Ishikawa (cell line): Measurements from ENCODE around the gene GCSH.

Experiments
- CEBPB ChIP-seq: IDR thresholded peaks from 2 replicates; pipeline ENCODE4 v1.6.1; 2012
- CREB1 ChIP-seq: IDR thresholded peaks from 2 replicates; pipeline ENCODE4 v1.6.1; 2012; ENCODE audit warnings: low read depth
- EGR1 ChIP-seq: IDR thresholded peaks from 2 replicates; pipeline ENCODE4 v1.6.1; 2012
- EP300 ChIP-seq: IDR thresholded peaks from 2 replicates; pipeline ENCODE4 v1.6.1; 2012; ENCODE audit warnings: borderline replicate concordance
- FOXM1 ChIP-seq: IDR thresholded peaks from 2 replicates; pipeline ENCODE4 v1.6.1; 2012; ENCODE audit warnings: low read depth, borderline replicate concordance
- NFIC ChIP-seq: IDR thresholded peaks from 2 replicates; pipeline ENCODE4 v1.6.1; 2012
- RAD21 ChIP-seq: IDR thresholded peaks from 2 replicates; pipeline ENCODE4 v1.6.1; 2012; ENCODE audit warnings: low read depth
- REST ChIP-seq: IDR thresholded peaks from 2 replicates; pipeline ENCODE4 v1.6.1; 2012; ENCODE audit warnings: low read depth, mild to moderate bottlenecking
- TAF1 ChIP-seq: IDR thresholded peaks from 2 replicates; pipeline ENCODE4 v1.6.1; 2012; ENCODE audit warnings: low read depth, mild to moderate bottlenecking
- TCF12 ChIP-seq: IDR thresholded peaks from 2 replicates; pipeline ENCODE4 v1.6.1; 2012; ENCODE audit warnings: low read depth
- TEAD4 ChIP-seq: IDR thresholded peaks from 2 replicates; pipeline ENCODE4 v1.6.1; 2012
- USF1 ChIP-seq: IDR thresholded peaks from 2 replicates; pipeline ENCODE4 v1.6.1; 2012
- YY1 ChIP-seq: IDR thresholded peaks from 2 replicates; pipeline ENCODE4 v1.6.1; 2012; ENCODE audit warnings: low read depth
- ZBTB7A ChIP-seq: IDR thresholded peaks from 2 replicates; pipeline ENCODE4 v1.6.1; 2012; ENCODE audit warnings: low read depth
- TF ChIP-seq, protein P1 (sequence below): IDR thresholded peaks from 2 replicates; pipeline ENCODE4 v1.6.1; 2012

GCSH gene

DNA sequence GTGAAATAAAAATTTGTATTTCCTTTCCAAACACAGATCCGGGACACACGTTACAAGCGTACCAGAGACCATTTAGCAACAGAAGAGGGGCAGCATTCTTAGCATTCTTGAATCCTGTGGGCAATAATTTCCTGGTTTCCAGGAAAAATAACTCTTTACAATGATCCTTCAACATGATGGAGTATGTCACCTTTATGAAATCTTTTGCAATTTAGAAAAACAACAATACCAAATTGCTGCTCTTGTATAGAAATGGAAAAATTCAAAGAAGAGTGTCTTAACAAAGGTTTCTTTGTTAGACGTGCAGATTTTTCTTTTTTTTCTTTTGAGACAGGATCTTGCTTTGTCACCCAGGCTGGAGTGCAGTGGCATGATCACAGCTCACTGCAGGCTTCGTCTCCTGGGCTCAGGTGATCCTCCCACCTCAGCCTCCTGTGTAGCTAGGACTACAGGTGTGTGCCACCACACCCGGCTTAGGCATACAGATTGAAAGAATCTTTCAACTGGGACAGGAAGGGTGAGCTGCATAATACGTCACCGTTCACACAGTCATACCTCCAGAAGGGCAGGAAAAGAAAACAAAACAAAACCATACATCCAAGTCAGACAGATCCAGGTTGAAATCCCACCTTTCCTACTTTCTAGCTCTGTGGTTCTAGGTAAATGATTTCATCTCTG lies 10.8 kb upstream of the GCSH start:
- no peak for TF ChIP-seq TAF1
- TF ChIP-seq TCF12 = no peak
- TF ChIP-seq NFIC = no peak
- TF ChIP-seq, protein P1, sequence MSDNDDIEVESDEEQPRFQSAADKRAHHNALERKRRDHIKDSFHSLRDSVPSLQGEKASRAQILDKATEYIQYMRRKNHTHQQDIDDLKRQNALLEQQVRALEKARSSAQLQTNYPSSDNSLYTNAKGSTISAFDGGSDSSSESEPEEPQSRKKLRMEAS = no peak
- TF ChIP-seq CREB1 = no peak
- no peak for TF ChIP-seq EGR1
- no peak for TF ChIP-seq USF1
- no peak for TF ChIP-seq RAD21
- no peak for TF ChIP-seq YY1
- no peak for TF ChIP-seq EP300
- TF ChIP-seq FOXM1 = no peak
- no peak for TF ChIP-seq CEBPB
- TF ChIP-seq ZBTB7A = no peak
- no peak for TF ChIP-seq TEAD4
- TF ChIP-seq REST = no peak

GRCh38 chr16:81105946-81106345 lies 9.8 kb upstream of the GCSH start:
- TF ChIP-seq RAD21 (no peak), CEBPB (no peak)

DNA sequence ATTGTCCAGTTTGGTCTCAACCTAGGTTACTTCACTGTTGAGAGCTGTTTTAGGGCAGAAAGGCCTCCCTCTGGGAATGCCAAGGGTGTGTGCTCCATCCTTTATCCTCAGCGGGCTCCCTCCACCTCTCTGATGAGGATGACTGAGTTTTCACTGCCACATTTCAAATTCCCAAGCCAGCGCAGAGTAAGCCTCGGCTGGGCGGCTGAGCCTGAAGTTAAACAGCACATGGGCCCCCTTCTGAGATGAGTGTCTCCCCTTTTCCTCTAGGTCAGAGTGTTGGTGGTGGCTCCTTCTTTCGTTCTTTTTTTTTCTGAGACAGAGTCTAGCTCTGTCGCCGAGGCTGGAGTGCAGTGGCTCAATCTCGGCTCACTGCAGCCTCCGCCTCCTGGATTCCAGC lies 5.5 kb upstream of the GCSH start:
- TF ChIP-seq RAD21 = no peak
- no peak for TF ChIP-seq FOXM1
- no peak for TF ChIP-seq TEAD4
- TF ChIP-seq CREB1 = no peak
- TF ChIP-seq, protein P1 = no peak
- TF ChIP-seq REST = no peak
- no peak for TF ChIP-seq NFIC
- TF ChIP-seq ZBTB7A = no peak
- no peak for TF ChIP-seq TCF12
- no peak for TF ChIP-seq CEBPB
- TF ChIP-seq TAF1 = no peak

GRCh38 chr16:81099958-81100357 lies 3.8 kb upstream of the GCSH start:
- TF ChIP-seq EP300 = no peak
- TF ChIP-seq, protein P1 = no peak
- TF ChIP-seq RAD21 = no peak

GRCh38 chr16:81097230-81097629 lies 1.0 kb upstream of the GCSH start:
- no peak for TF ChIP-seq TCF12
- no peak for TF ChIP-seq REST
- TF ChIP-seq RAD21 = no peak
- TF ChIP-seq USF1 = no peak
- TF ChIP-seq ZBTB7A = no peak
- no peak for TF ChIP-seq EP300
